Spleen (tissue), 7 donors: Measurements from ENCODE around the gene RDX.

Experiments
- CTCF ChIP-seq, 11 experiments: fragments of 200-600 bp in 7 of 11; fragments of 450-650 bp in 4 of 11; sonication (generic) in 4 of 11; IDR thresholded peaks in 8 of 11; conservative IDR thresholded peaks in 3 of 11; 1 replicate in 7 of 11; 2 replicates in 4 of 11; pipeline versions ENCODE4 v1.4.0 to v1.8.0; 2016 to 2021; ENCODE audit warnings: antibody characterized with exemption in 11 of 11, inconsistent platforms in 4 of 11, mild to moderate bottlenecking in 1 of 11
- POLR2A ChIP-seq, 3 donors: fragments of 450-650 bp; IDR thresholded peaks; one replicate each; pipeline ENCODE4 v1.5.1; 2017; ENCODE audit warnings: antibody characterized with exemption in 3 of 3, mild to moderate bottlenecking in 1 of 3
- POLR2AphosphoS5 ChIP-seq, 3 donors: sonication (generic); formaldehyde crosslinking; IDR thresholded peaks; one replicate each; pipeline ENCODE4 v1.5.1; 2017; ENCODE audit warnings: antibody characterized with exemption in 3 of 3
- donor health status: DM: no; HTN: no; CAD: no; lungs with moderate emphysema.
- donor health status: DM: no; HTN: no; CAD: no.
- donor health status: DM: no; HTN: no; CAD: no.

DNA sequence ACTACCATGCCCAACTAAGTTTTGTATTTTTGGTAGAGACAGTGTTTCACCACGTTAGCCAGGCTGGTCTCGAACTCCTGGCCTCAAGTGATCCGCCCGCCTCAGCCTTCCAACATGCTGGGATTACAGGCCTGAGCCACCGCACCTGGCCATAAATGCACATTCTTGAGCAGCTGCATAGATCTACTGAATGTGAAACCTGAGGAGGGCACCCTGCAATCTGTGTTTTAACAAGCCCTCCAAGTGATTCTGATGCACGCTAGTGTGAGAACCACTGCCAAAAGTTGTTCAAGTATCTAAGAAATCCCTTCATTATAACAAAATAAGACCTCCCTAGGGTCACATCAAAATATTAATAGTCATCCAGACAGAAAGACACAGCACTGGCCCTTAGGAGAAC is 89.3 kb downstream of the RDX start:
- TF ChIP-seq CTCF (IDR thresholded peaks at IDR 0.05 in 8 of 11, conservative IDR thresholded peaks at IDR 0.05 in 3 of 11) (no peak), POLR2AphosphoS5 (IDR thresholded peaks at IDR 0.05) (no peak), POLR2A (IDR thresholded peaks at IDR 0.05) (no peak)
